Lung (tissue), 12 donors: ENCODE data around the gene BANF2. TPM values are rescaled to one million over a fixed set of nuclear protein-coding genes. Genes with fewer than 3 reads are reported as not detected.

Source experiments
- ATAC-seq: fragments of 200-7000 bp; cut with Tn5 transposase; one replicate; pipeline ENCODE4 v1.9.1; 2020; ENCODE audit warnings: moderate number of reproducible peaks; ENCODE audit not compliant: insufficient read depth, low FRiP score
- DNase-seq, 3 donors: peaks; one replicate each; pipeline ENCODE4 v3.0.0-alpha.2; 2013 to 2017
- H3K27ac ChIP-seq, 2 donors: one replicate each; pipeline ENCODE4 v1.5.1; 2013; ENCODE audit warnings: mild to moderate bottlenecking in 2 of 2, moderate library complexity in 2 of 2, control low read depth in 1 of 2, inconsistent platforms in 1 of 2, low read depth in 1 of 2, low read length in 1 of 2
- H3K27me3 ChIP-seq, 3 donors: one replicate each; pipeline ENCODE4 v1.5.1; 2013; ENCODE audit warnings: low read length in 2 of 3; ENCODE audit not compliant: control insufficient read depth in 3 of 3, insufficient read depth in 3 of 3
- H3K36me3 ChIP-seq, 4 donors: one replicate each; pipeline ENCODE4 v1.5.1; 2013; ENCODE audit warnings: low read length in 4 of 4, mild to moderate bottlenecking in 1 of 4, moderate library complexity in 1 of 4; ENCODE audit not compliant: control insufficient read depth in 4 of 4, insufficient read depth in 4 of 4
- H3K4me1 ChIP-seq, 5 donors: one replicate each; pipeline ENCODE4 v1.5.1; 2013; ENCODE audit warnings: low read length in 5 of 5, mild to moderate bottlenecking in 2 of 5, moderate library complexity in 1 of 5; ENCODE audit not compliant: control insufficient read depth in 5 of 5, insufficient read depth in 5 of 5
- H3K4me3 ChIP-seq: one replicate; pipeline ENCODE4 v1.5.1; 2013; ENCODE audit warnings: mild to moderate bottlenecking, control low read depth, moderate library complexity
- H3K9ac ChIP-seq, 2 donors: one replicate each; pipeline ENCODE4 v1.5.1; 2013; ENCODE audit warnings: low read length in 2 of 2, control low read depth in 1 of 2; ENCODE audit not compliant: insufficient read depth in 1 of 2
- H3K9me3 ChIP-seq, 4 donors: one replicate each; pipeline ENCODE4 v1.5.1; 2013; ENCODE audit warnings: low read length in 3 of 4, mild to moderate bottlenecking in 1 of 4, moderate library complexity in 1 of 4; ENCODE audit not compliant: control insufficient read depth in 4 of 4, insufficient read depth in 3 of 4
- CTCF ChIP-seq: IDR thresholded peaks from 2 replicates; pipeline ENCODE4 v1.5.1; 2012; ENCODE audit warnings: mild to moderate bottlenecking; ENCODE audit errors: control extremely low read depth, extremely low read depth
- WGBS, 2 donors: extraction: QIAGEN DNeasy Blood & Tissue Kit; methylation state at CpG; one replicate each; pipeline ENCODE4 v1.1.7; 2013; 5-methylcytosine and 5-hydroxymethylcytosine counted together
- polyA plus RNA-seq, 2 donors: library from polyadenylated mRNA; stranded (reverse); fragments of 200-250 nt; gene quantifications; one replicate each; pipeline ENCODE4 v1.2.1, GENCODE V29; 2013
- total RNA-seq, 2 donors: library from RNA; depleted of rRNA in 1 of 2; stranded (reverse); fragments of >200 nt in 1 of 2; gene quantifications; one replicate each; pipeline ENCODE4 v1.2.1, GENCODE V29; 2014 to 2021
- donor health status: control.
- donor health status: control.
- donor health status: Bipolar disorder and iron deficiency.
- donor health status: healthy.
- donor health status: DM: yes; HTN: yes; CAD: no.

BANF2 gene
- total and polyA plus RNA-seq, 4 donors, result not detected

- DNase-seq (no peak), ATAC-seq (no peak)
- 87 to 89% methylated on average over 5 of the region's 5 CpGs for WGBS, 2 donors
- Histone ChIP-seq H3K27ac (no peak overlapping the region), H3K36me3 (no peaks in the 10 kb centered on the region), H3K4me3 (no peak overlapping the region), H3K9ac (no peak overlapping the region), H3K27me3 (no peaks in the 10 kb centered on the region), H3K9me3 (no peaks in the 10 kb centered on the region), H3K4me1 (peaks cover 0 to 22% (median 6%) of the 10 kb centered on the region in 5 donors)
- no peak for TF ChIP-seq CTCF
Measured at GRCh38 chr20:17715075-17715474, 15.3 kb downstream of the BANF2 start.

- TF ChIP-seq CTCF, result no peak
Measured at GRCh38 chr20:17716331-17716730, 16.6 kb downstream of the BANF2 start.

GRCh38 chr20:17720755-17721154 is 21.0 kb downstream of the BANF2 start:
- 53 to 57% methylated on average over 4 of the region's 4 CpGs for WGBS, 2 donors
- TF ChIP-seq CTCF, result no peak
- ATAC-seq, result no peak

More at GRCh38 chr20:17716331-17716730, 16.6 kb downstream of the BANF2 start:
- Histone ChIP-seq H3K4me3 (no peak overlapping the region), H3K9ac (no peak overlapping the region), H3K36me3 (no peaks in the 10 kb centered on the region), H3K27ac (no peak overlapping the region), H3K4me1 (peaks cover 0 to 9% (median 0%) of the 10 kb centered on the region in 5 donors), H3K27me3 (no peaks in the 10 kb centered on the region), H3K9me3 (no peaks in the 10 kb centered on the region)
- WGBS, 2 donors, result 80 to 94% methylated on average over 7 of the region's 7 CpGs
- DNase-seq (no peak), ATAC-seq (no peak)

More at GRCh38 chr20:17720755-17721154, 21.0 kb downstream of the BANF2 start:
- H3K27ac ChIP-seq, result no peak overlapping the region
- no peaks in the 10 kb centered on the region for H3K9me3 ChIP-seq
- no peak for DNase-seq
- H3K27me3 ChIP-seq, result no peaks in the 10 kb centered on the region
- no peak overlapping the region for H3K4me3 ChIP-seq
- peaks cover 0 to 5% (median 0%) of the 10 kb centered on the region in 5 donors for H3K4me1 ChIP-seq
- no peaks in the 10 kb centered on the region for H3K36me3 ChIP-seq
- no peak overlapping the region for H3K9ac ChIP-seq
